Hepatic stellate cell (primary cell): ENCODE measurements around the gene WBP2.
"Not testable (repeated sequence)": the region's sequence is repeated elsewhere in the genome, so short reads cannot be mapped to it uniquely, and the experiment has no call there.

ENCODE experiments used
- DNase-seq: peaks from one replicate; pipeline ENCODE4 v3.0.0; 2011; ENCODE audit warnings: low spot score

WBP2 gene

GRCh38 chr17:75813081-75814020 lies 41.8 kb downstream of the WBP2 start:
- DNase-seq = no peak

GRCh38 chr17:75812096-75813013 lies 42.8 kb downstream of the WBP2 start:
- no peak for DNase-seq

GRCh38 chr17:75811174-75811573 lies 44.0 kb downstream of the WBP2 start:
- DNase-seq = no peak

GRCh38 chr17:75810756-75811155 lies 44.4 kb downstream of the WBP2 start:
- not testable (repeated sequence) for DNase-seq

GRCh38 chr17:75810216-75810615 lies 44.9 kb downstream of the WBP2 start:
- DNase-seq = no peak

- DNase-seq = no peak
These were observed 45.5 kb downstream of the WBP2 start for GRCh38 chr17:75809631-75810111.

- DNase-seq = peak; percentile 74
These were observed 46.1 kb downstream of the WBP2 start for GRCh38 chr17:75808905-75809621.

GRCh38 chr17:75808549-75808904 lies 46.6 kb downstream of the WBP2 start:
- no peak for DNase-seq

- no peak for DNase-seq
These were observed 47.3 kb downstream of the WBP2 start for GRCh38 chr17:75807861-75808260.

- DNase-seq = no peak
These were observed 48.2 kb downstream of the WBP2 start for GRCh38 chr17:75806822-75807500.

- no peak for DNase-seq
These were observed 51.3 kb downstream of the WBP2 start for GRCh38 chr17:75803883-75804282.

- no peak for DNase-seq
These were observed 55.7 kb downstream of the WBP2 start for GRCh38 chr17:75799402-75799801.

- DNase-seq = no peak
These were observed 59.1 kb downstream of the WBP2 start for GRCh38 chr17:75795820-75796607.
